Measurements from ENCODE around the gene EBF4.

EBF4 gene

GRCh38 chr20:2739042-2739398, 46.4 kb downstream of the EBF4 start:
- no peak for TF ChIP-seq CTCF (IDR thresholded peaks at IDR 0.05)

GRCh38 chr20:2740702-2741101, 48.1 kb downstream of the EBF4 start:
- TF ChIP-seq CTCF (IDR thresholded peaks at IDR 0.05): no peak
- H3K27ac ChIP-seq: no peak overlapping the region
- H3K36me3 ChIP-seq: no peaks in the 10 kb centered on the region
- no peaks in the 10 kb centered on the region for H3K4me1 ChIP-seq (ENCODE audit: control insufficient read depth in 1 of 2, insufficient read depth in 1 of 2, low read depth in 1 of 2, low read length in 1 of 2)
- peaks cover 66% of the 10 kb centered on the region for H3K27me3 ChIP-seq
- H3K4me3 ChIP-seq (ENCODE audit: low read depth in 1 of 2, low read length in 1 of 2): no peak overlapping the region
- H3K9me3 ChIP-seq: no peaks in the 10 kb centered on the region

More at GRCh38 chr20:2739042-2739398, 46.4 kb downstream of the EBF4 start:
- Histone ChIP-seq H3K27me3 (peaks cover 68% of the 10 kb centered on the region), H3K4me1 (ENCODE audit: control insufficient read depth in 1 of 2, insufficient read depth in 1 of 2, low read depth in 1 of 2, low read length in 1 of 2) (no peaks in the 10 kb centered on the region), H3K9me3 (no peaks in the 10 kb centered on the region), H3K27ac (no peak overlapping the region), H3K4me3 (ENCODE audit: low read depth in 1 of 2, low read length in 1 of 2) (no peak overlapping the region), H3K36me3 (no peaks in the 10 kb centered on the region)

- no peak overlapping the region for H3K4me3 ChIP-seq (ENCODE audit: low read depth in 1 of 2, low read length in 1 of 2)
- H3K9me3 ChIP-seq: no peaks in the 10 kb centered on the region
- H3K36me3 ChIP-seq: no peaks in the 10 kb centered on the region
- H3K27me3 ChIP-seq: peaks cover 66% of the 10 kb centered on the region
- H3K27ac ChIP-seq: no peak overlapping the region
- no peak for TF ChIP-seq CTCF (IDR thresholded peaks at IDR 0.05)
- no peaks in the 10 kb centered on the region for H3K4me1 ChIP-seq (ENCODE audit: control insufficient read depth in 1 of 2, insufficient read depth in 1 of 2, low read depth in 1 of 2, low read length in 1 of 2)
Measured at GRCh38 chr20:2741463-2741862, 48.9 kb downstream of the EBF4 start.

GRCh38 chr20:2741881-2742280, 49.3 kb downstream of the EBF4 start:
- H3K4me3 ChIP-seq (ENCODE audit: low read depth in 1 of 2, low read length in 1 of 2): no peak overlapping the region
- H3K27me3 ChIP-seq: peaks cover 69% of the 10 kb centered on the region
- no peaks in the 10 kb centered on the region for H3K9me3 ChIP-seq
- H3K36me3 ChIP-seq: no peaks in the 10 kb centered on the region
- no peaks in the 10 kb centered on the region for H3K4me1 ChIP-seq (ENCODE audit: control insufficient read depth in 1 of 2, insufficient read depth in 1 of 2, low read depth in 1 of 2, low read length in 1 of 2)
- TF ChIP-seq CTCF (IDR thresholded peaks at IDR 0.05): no peak
- H3K27ac ChIP-seq: no peak overlapping the region

GRCh38 chr20:2742431-2742830, 49.9 kb downstream of the EBF4 start:
- H3K4me3 ChIP-seq (ENCODE audit: low read depth in 1 of 2, low read length in 1 of 2): no peak overlapping the region
- no peaks in the 10 kb centered on the region for H3K36me3 ChIP-seq
- no peaks in the 10 kb centered on the region for H3K4me1 ChIP-seq (ENCODE audit: control insufficient read depth in 1 of 2, insufficient read depth in 1 of 2, low read depth in 1 of 2, low read length in 1 of 2)
- H3K9me3 ChIP-seq: no peaks in the 10 kb centered on the region
- no peak for TF ChIP-seq CTCF (IDR thresholded peaks at IDR 0.05)
- peaks cover 74% of the 10 kb centered on the region for H3K27me3 ChIP-seq
- no peak overlapping the region for H3K27ac ChIP-seq
